ENCODE results near the gene UBE2QL1. TPM values are rescaled to one million over a fixed set of nuclear protein-coding genes. Genes with fewer than 3 reads are reported as not detected.

UBE2QL1 gene
- 2.7 TPM in 2 replicates for total RNA-seq
- long read RNA-seq, full-length matches to known transcripts: 1 of 2 reads
- long read RNA-seq, partial matches to known transcripts: 0 of 2 reads
- long read RNA-seq, other reads (novel, unspliced or antisense): 1 of 2 reads

- no peak for TF ChIP-seq CTCF (conservative IDR thresholded peaks at IDR 0.05)
- H3K36me3 Mint-ChIP-seq (ENCODE audit: low read depth): no peaks in the 10 kb centered on the region
- peaks cover 11% of the 10 kb centered on the region for H3K4me1 Mint-ChIP-seq
- DNase-seq (ENCODE audit: low read depth, low spot score): peak; percentile 11
- peak within 1 kb of the TSS; percentile 87 for H3K4me3 Mint-ChIP-seq
- no peaks in the 10 kb centered on the region for H3K9me3 Mint-ChIP-seq
- H3K27ac Mint-ChIP-seq (ENCODE audit: unreplicated experiment): no peak within 1 kb of the TSS
- H3K27me3 Mint-ChIP-seq (ENCODE audit: low read depth): peaks cover 71% of the 10 kb centered on the region
Measured at GRCh38 chr5:6448622-6449464, at the start of gene UBE2QL1. UBE2QL1 (plus strand) TSS chr5:6448859; CDS start chr5:6448894, 35 bp downstream.

GRCh38 chr5:6399980-6400910 is 48.4 kb upstream of the UBE2QL1 start:
- no peak for DNase-seq (ENCODE audit: low read depth, low spot score)
- H3K27me3 Mint-ChIP-seq (ENCODE audit: low read depth): peaks cover 41% of the 10 kb centered on the region
- H3K9me3 Mint-ChIP-seq: peaks cover 2% of the 10 kb centered on the region
- H3K36me3 Mint-ChIP-seq (ENCODE audit: low read depth): no peaks in the 10 kb centered on the region
- H3K4me1 Mint-ChIP-seq: peaks cover 3% of the 10 kb centered on the region
- H3K4me3 Mint-ChIP-seq: no peak overlapping the region
- TF ChIP-seq CTCF (conservative IDR thresholded peaks at IDR 0.05): no peak
- H3K27ac Mint-ChIP-seq (ENCODE audit: unreplicated experiment): no peak overlapping the region

- no peak for TF ChIP-seq CTCF (conservative IDR thresholded peaks at IDR 0.05)
- Mint-ChIP-seq H3K36me3 (ENCODE audit: low read depth) (no peaks in the 10 kb centered on the region), H3K4me3 (no peak overlapping the region), H3K27me3 (ENCODE audit: low read depth) (peaks cover 37% of the 10 kb centered on the region), H3K9me3 (peaks cover 2% of the 10 kb centered on the region), H3K27ac (ENCODE audit: unreplicated experiment) (no peak overlapping the region), H3K4me1 (peaks cover 3% of the 10 kb centered on the region)
- no peak for DNase-seq (ENCODE audit: low read depth, low spot score)
Measured at GRCh38 chr5:6401410-6401809, 47.2 kb upstream of the UBE2QL1 start.

GRCh38 chr5:6402939-6403338 is 45.7 kb upstream of the UBE2QL1 start:
- Mint-ChIP-seq H3K4me3 (no peak overlapping the region), H3K27ac (ENCODE audit: unreplicated experiment) (no peak overlapping the region), H3K36me3 (ENCODE audit: low read depth) (no peaks in the 10 kb centered on the region), H3K4me1 (peaks cover 6% of the 10 kb centered on the region), H3K27me3 (ENCODE audit: low read depth) (peaks cover 49% of the 10 kb centered on the region), H3K9me3 (no peaks in the 10 kb centered on the region)
- no peak for TF ChIP-seq CTCF (conservative IDR thresholded peaks at IDR 0.05)
- DNase-seq (ENCODE audit: low read depth, low spot score): no peak

- TF ChIP-seq CTCF (conservative IDR thresholded peaks at IDR 0.05): no peak
- Mint-ChIP-seq H3K4me1 (peaks cover 6% of the 10 kb centered on the region), H3K36me3 (ENCODE audit: low read depth) (no peaks in the 10 kb centered on the region), H3K4me3 (no peak overlapping the region), H3K27me3 (ENCODE audit: low read depth) (peaks cover 51% of the 10 kb centered on the region), H3K27ac (ENCODE audit: unreplicated experiment) (no peak overlapping the region), H3K9me3 (no peaks in the 10 kb centered on the region)
- no peak for DNase-seq (ENCODE audit: low read depth, low spot score)
Measured at GRCh38 chr5:6403416-6403815, 45.2 kb upstream of the UBE2QL1 start.
